DND-41 (cell line): ENCODE data around the gene ZNF750.

Experiments
- CTCF ChIP-seq: IDR thresholded peaks from 2 replicates; pipeline ENCODE4 v1.5.1; 2012; ENCODE audit warnings: borderline replicate concordance, low read length, moderate library complexity, mild to moderate bottlenecking; ENCODE audit not compliant: poor library complexity, severe bottlenecking; ENCODE audit errors: extremely low read depth
- EZH2 ChIP-seq: IDR thresholded peaks from 3 replicates; pipeline ENCODE4 v1.6.1; 2012; ENCODE audit warnings: borderline replicate concordance, low read depth, mild to moderate bottlenecking, moderate library complexity, low read length, inconsistent platforms; ENCODE audit not compliant: severe bottlenecking

GRCh38 chr17:82780195-82780594 is 59.6 kb downstream of the ZNF750 start:
- no peak for TF ChIP-seq CTCF
- TF ChIP-seq EZH2: no peak
